RWPE2 (cell line): Measurements from ENCODE around the gene NET1.
A peak's percentile ranks its signal among the peaks of the same experiment; 100 is the strongest.
"Not testable (repeated sequence)": the region's sequence is repeated elsewhere in the genome, so short reads cannot be mapped to it uniquely, and the experiment has no call there.

Experiments
- ATAC-seq: fragments of 200-7000 bp; cut with Tn5 transposase; 3 replicates; pipeline ENCODE4 v1.9.1; 2021; ENCODE audit warnings: low read depth
- DNase-seq: peaks from one replicate; pipeline ENCODE4 v3.0.0-alpha.2; 2020; ENCODE audit warnings: low spot score
- H3K27ac ChIP-seq: fragments of 450-650 bp; 2 replicates; pipeline ENCODE4 v1.5.1; 2017; ENCODE audit warnings: mild to moderate bottlenecking; ENCODE audit not compliant: poor library complexity, severe bottlenecking
- H3K27me3 ChIP-seq: fragments of 250-450 bp; sonication (Bioruptor Pico); 2 replicates; pipeline ENCODE4 v1.5.1; 2021; ENCODE audit warnings: mild to moderate bottlenecking, moderate library complexity; ENCODE audit not compliant: insufficient read depth, poor library complexity, severe bottlenecking
- H3K36me3 ChIP-seq: fragments of 250-450 bp; sonication (Bioruptor Pico); 2 replicates; pipeline ENCODE4 v1.5.1; 2020; ENCODE audit warnings: low read depth, mild to moderate bottlenecking, moderate library complexity
- H3K4me1 ChIP-seq: fragments of 250-450 bp; sonication (Bioruptor Pico); 2 replicates; pipeline ENCODE4 v1.5.1; 2021; ENCODE audit warnings: mild to moderate bottlenecking, moderate library complexity; ENCODE audit not compliant: insufficient read depth, poor library complexity, severe bottlenecking
- H3K4me3 ChIP-seq: fragments of 250-450 bp; sonication (Bioruptor Pico); 2 replicates; pipeline ENCODE4 v1.5.1; 2021; ENCODE audit warnings: mild to moderate bottlenecking, moderate library complexity; ENCODE audit not compliant: severe bottlenecking
- H3K9me3 ChIP-seq: fragments of 250-450 bp; sonication (Bioruptor Pico); 2 replicates; pipeline ENCODE4 v1.5.1; 2021; ENCODE audit warnings: mild to moderate bottlenecking, moderate library complexity; ENCODE audit not compliant: severe bottlenecking
- CTCF ChIP-seq: fragments of 450-650 bp; IDR thresholded peaks from one replicate; pipeline ENCODE4 v1.5.1; 2017; ENCODE audit warnings: mild to moderate bottlenecking, moderate library complexity; ENCODE audit not compliant: poor library complexity, severe bottlenecking

The NET1 gene

GRCh38 chr10:5404208-5405041 is 7.9 kb upstream of the NET1 start, which contains the start of gene TUBAL3:
TUBAL3 (minus strand) TSS chr10:5404828; CDS start chr10:5404792, 36 bp downstream.
- peak within 1 kb of the TSS; percentile 19 for H3K27ac ChIP-seq
- no peak within 1 kb of the TSS for H3K4me3 ChIP-seq
- H3K4me1 ChIP-seq: peaks cover 8% of the 10 kb centered on the region
- no peaks in the 10 kb centered on the region for H3K36me3 ChIP-seq
- peak; percentile 81 for ATAC-seq
- no peaks in the 10 kb centered on the region for H3K27me3 ChIP-seq
- no peak for TF ChIP-seq CTCF
- H3K9me3 ChIP-seq: peaks cover 8% of the 10 kb centered on the region
- DNase-seq: no peak

GRCh38 chr10:5406918-5407317 is 5.4 kb upstream of the NET1 start:
- Histone ChIP-seq H3K4me3 (no peak overlapping the region), H3K27me3 (no peaks in the 10 kb centered on the region), H3K4me1 (peaks cover 8% of the 10 kb centered on the region), H3K9me3 (peaks cover 8% of the 10 kb centered on the region), H3K27ac (no peak overlapping the region), H3K36me3 (no peaks in the 10 kb centered on the region)
- TF ChIP-seq CTCF: no peak
- no peak for ATAC-seq
- DNase-seq: no peak

GRCh38 chr10:5410787-5411186 is 1.6 kb upstream of the NET1 start:
- H3K4me1 ChIP-seq, H3K36me3 ChIP-seq, H3K27ac ChIP-seq, ATAC-seq, DNase-seq, H3K27me3 ChIP-seq, H3K4me3 ChIP-seq, H3K9me3 ChIP-seq: not testable (repeated sequence)

DNA sequence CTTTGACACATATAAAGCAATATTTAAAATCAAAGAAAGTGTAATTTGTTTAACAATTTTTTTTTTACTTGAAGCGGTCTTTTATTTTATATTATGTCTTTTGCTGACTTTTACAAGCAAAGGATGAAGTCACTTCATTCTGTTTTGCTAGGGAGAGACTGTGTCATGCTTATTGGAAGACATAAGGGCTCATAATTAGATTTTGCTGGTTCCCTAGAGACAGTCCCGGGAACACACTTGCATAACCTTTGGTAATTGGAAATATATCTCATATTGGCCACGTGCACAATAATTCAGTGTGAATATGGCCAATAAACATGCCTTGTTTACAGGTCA is 448 bp upstream of the NET1 start:
- Histone ChIP-seq H3K36me3 (peaks cover 11% of the 10 kb centered on the region), H3K9me3 (peaks cover 6% of the 10 kb centered on the region), H3K27ac (peak overlapping the region; percentile 56), H3K4me3 (peak overlapping the region; percentile 66), H3K4me1 (peaks cover 9% of the 10 kb centered on the region), H3K27me3 (no peaks in the 10 kb centered on the region)
- ATAC-seq (no peak; the same call in 2 of the 3 replicates), DNase-seq (no peak)
- TF ChIP-seq CTCF: no peak

- Histone ChIP-seq H3K4me3 (peak overlapping the region; percentile 66), H3K27me3 (no peaks in the 10 kb centered on the region), H3K27ac (peak overlapping the region; percentile 56), H3K9me3 (peaks cover 10% of the 10 kb centered on the region), H3K36me3 (peaks cover 15% of the 10 kb centered on the region), H3K4me1 (peaks cover 9% of the 10 kb centered on the region)
- DNase-seq (peak; percentile 24), ATAC-seq (peak; percentile 54)
- TF ChIP-seq CTCF: no peak
These were observed 918 bp downstream of the NET1 start for GRCh38 chr10:5413012-5413938.
